Ovary (tissue), 1 donor: ENCODE data around the gene RCOR2.
"Not testable (repeated sequence)": the region's sequence is repeated elsewhere in the genome, so short reads cannot be mapped to it uniquely, and the experiment has no call there.

ENCODE experiments used
- EP300 ChIP-seq: sonication (generic); formaldehyde crosslinking; IDR thresholded peaks from one replicate; pipeline ENCODE4 v1.6.1; 2017; ENCODE audit warnings: antibody characterized with exemption
- POLR2A ChIP-seq: fragments of 450-650 bp; IDR thresholded peaks from one replicate; pipeline ENCODE4 v1.6.1; 2017; ENCODE audit warnings: antibody characterized with exemption, mild to moderate bottlenecking, moderate library complexity

DNA sequence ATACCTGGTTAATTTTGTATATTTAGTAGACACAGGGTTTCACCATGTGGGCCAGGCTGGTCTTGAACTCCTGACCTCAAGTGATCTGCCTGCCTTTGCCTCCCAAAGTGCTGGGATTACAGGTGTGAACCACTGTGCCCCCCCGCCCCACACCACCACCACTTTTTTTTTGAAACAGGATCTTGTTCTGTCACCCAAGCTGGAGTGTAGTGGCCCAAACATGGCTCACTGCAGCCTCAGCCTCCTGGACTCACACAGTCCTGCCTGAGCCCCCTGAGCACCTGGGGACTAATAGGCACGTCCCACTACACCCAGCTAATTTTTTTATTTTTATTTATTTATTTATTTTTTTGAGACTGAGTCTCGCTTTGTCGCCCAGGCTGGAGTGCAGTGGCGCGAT is 53.3 kb downstream of the RCOR2 start:
- not testable (repeated sequence) for TF ChIP-seq EP300, POLR2A
